DOHH2 (cell line): ENCODE results near the gene URB1.

Experiments used
- CTCF ChIP-seq: fragments of 200-600 bp; sonication (generic); IDR thresholded peaks from one replicate; pipeline ENCODE4 v1.5.1; 2014; ENCODE audit warnings: antibody characterized with exemption, mild to moderate bottlenecking, low read depth, low read length; ENCODE audit not compliant: poor library complexity, severe bottlenecking
- EZH2phosphoT487 ChIP-seq: fragments of 200-600 bp; sonication (generic); IDR thresholded peaks from 2 replicates; pipeline ENCODE4 v1.6.1; 2017; ENCODE audit warnings: borderline replicate concordance, mild to moderate bottlenecking, antibody characterized with exemption, low read length, moderate library complexity, mixed read lengths

- TF ChIP-seq CTCF (no peak), EZH2phosphoT487 (no peak)
These were observed 3.3 kb downstream of the URB1 start for GRCh38 chr21:32389337-32390015.
